ENCODE results near the gene FOXL3.

DNA sequence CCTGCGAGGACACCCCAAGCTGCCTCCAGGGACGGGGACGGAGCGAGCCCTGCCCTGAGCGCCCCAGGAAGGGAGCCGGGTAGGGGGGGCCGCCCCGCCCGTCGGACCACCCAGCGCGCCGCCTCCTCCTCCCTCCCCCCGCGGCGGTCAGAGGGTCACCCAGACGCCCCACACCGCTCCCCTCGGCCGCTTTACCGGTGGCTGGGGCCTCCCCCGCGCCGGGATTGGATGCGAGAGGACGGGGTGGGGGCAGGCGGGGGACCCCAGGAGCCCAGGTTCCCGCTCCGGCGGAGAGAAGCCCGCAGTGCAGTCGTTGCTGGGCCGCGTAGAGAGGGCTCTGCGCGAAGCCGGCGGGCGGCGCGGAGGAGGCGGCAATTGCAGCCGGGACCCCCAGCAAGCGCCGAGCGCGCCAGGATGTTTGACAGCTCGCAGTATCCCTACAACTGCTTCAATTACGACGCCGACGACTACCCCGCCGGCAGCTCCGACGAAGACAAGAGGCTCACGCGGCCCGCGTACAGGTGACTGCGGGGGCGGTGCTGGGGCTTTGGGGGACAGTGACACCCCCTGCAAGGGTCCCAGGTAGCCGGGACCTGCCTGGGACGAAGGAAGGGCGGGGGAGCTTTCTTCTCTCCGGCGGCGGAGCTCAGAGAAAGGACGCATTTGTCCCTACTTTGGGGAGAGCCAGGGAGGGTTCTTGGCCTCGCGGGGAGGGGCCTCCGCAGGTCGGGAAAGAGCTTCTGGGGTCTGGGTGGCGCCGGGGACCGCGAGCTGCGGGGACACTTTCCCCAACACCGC, at the start of gene FOXL3:
- TF ChIP-seq, protein P1, sequence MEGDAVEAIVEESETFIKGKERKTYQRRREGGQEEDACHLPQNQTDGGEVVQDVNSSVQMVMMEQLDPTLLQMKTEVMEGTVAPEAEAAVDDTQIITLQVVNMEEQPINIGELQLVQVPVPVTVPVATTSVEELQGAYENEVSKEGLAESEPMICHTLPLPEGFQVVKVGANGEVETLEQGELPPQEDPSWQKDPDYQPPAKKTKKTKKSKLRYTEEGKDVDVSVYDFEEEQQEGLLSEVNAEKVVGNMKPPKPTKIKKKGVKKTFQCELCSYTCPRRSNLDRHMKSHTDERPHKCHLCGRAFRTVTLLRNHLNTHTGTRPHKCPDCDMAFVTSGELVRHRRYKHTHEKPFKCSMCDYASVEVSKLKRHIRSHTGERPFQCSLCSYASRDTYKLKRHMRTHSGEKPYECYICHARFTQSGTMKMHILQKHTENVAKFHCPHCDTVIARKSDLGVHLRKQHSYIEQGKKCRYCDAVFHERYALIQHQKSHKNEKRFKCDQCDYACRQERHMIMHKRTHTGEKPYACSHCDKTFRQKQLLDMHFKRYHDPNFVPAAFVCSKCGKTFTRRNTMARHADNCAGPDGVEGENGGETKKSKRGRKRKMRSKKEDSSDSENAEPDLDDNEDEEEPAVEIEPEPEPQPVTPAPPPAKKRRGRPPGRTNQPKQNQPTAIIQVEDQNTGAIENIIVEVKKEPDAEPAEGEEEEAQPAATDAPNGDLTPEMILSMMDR (IDR thresholded peaks at IDR 0.05), result no peak
- TF ChIP-seq POLR2A (IDR thresholded peaks at IDR 0.05) (no peak), EP300 (IDR thresholded peaks at IDR 0.05) (no peak)
